HFFc6 (cell line): ENCODE data around the gene RNLS. TPM values are rescaled to one million over a fixed set of nuclear protein-coding genes. Genes with fewer than 3 reads are reported as not detected.

Source experiments
- DNase-seq: peaks from one replicate; pipeline ENCODE4 v3.0.0-alpha.2; 2018
- H3K27ac Mint-ChIP-seq: 2 replicates; pipeline ENCODE4 v1.8.0; 2020; ENCODE audit warnings: mild to moderate bottlenecking, mixed read lengths
- H3K27me3 Mint-ChIP-seq: 2 replicates; pipeline ENCODE4 v1.8.0; 2021; ENCODE audit warnings: mild to moderate bottlenecking, moderate library complexity, mixed read lengths; ENCODE audit not compliant: insufficient read depth
- H3K36me3 Mint-ChIP-seq: 2 replicates; pipeline ENCODE4 v1.8.0; 2021; ENCODE audit warnings: low read depth, mixed read lengths
- H3K4me1 Mint-ChIP-seq: 2 replicates; pipeline ENCODE4 v1.8.0; 2020; ENCODE audit warnings: low read depth, mixed read lengths
- H3K4me3 Mint-ChIP-seq: 2 replicates; pipeline ENCODE4 v1.8.0; 2020; ENCODE audit warnings: mild to moderate bottlenecking, moderate library complexity, mixed read lengths
- H3K9me3 Mint-ChIP-seq: 2 replicates; pipeline ENCODE4 v1.8.0; 2020; ENCODE audit warnings: mild to moderate bottlenecking, mixed read lengths
- total RNA-seq, 6 experiments: library from RNA; stranded (reverse); fragmentation: NEBNext Ultra II Directional; extraction: Animal tissue kit (Norgen Biotek cat#: 25700); gene quantifications; 2 replicates in 1 of 6; 3 replicates in 5 of 6; pipeline ENCODE4 v1.2.3, GENCODE V29; 2021
- TF ChIP-seq, protein P1 (sequence below): fragments of 200-600 bp; sonication (generic); IDR thresholded peaks from 2 replicates; pipeline ENCODE4 v1.5.0; 2021; ENCODE audit warnings: antibody characterized with exemption, mild to moderate bottlenecking

Gene RNLS
- total RNA-seq, 6 experiments from 2014 or later: 1.8 to 3.1 (median 2.4) TPM

DNA sequence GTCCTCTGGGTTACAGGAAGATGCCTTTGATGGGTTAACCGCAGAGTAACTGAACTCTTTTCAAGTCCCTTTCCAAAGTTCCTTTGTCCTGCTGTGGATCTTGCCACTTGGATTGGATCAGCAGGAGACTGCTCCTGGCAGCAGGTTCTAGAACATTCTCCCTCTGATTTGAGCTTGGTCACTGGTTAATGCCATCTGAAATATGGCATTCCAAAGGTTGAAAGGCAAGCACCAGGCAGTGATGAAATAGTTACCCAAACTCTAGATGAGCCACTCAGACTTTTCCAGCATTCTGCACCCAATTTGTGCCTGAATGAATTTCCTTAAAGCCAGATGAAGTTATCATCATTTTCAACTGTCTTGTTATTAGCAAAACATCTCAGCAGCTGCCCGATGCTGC is 343.9 kb downstream of the RNLS start:
- H3K27ac Mint-ChIP-seq: no peak overlapping the region
- peaks cover 13% of the 10 kb centered on the region for H3K4me1 Mint-ChIP-seq
- no peak for DNase-seq
- TF ChIP-seq, protein P1, sequence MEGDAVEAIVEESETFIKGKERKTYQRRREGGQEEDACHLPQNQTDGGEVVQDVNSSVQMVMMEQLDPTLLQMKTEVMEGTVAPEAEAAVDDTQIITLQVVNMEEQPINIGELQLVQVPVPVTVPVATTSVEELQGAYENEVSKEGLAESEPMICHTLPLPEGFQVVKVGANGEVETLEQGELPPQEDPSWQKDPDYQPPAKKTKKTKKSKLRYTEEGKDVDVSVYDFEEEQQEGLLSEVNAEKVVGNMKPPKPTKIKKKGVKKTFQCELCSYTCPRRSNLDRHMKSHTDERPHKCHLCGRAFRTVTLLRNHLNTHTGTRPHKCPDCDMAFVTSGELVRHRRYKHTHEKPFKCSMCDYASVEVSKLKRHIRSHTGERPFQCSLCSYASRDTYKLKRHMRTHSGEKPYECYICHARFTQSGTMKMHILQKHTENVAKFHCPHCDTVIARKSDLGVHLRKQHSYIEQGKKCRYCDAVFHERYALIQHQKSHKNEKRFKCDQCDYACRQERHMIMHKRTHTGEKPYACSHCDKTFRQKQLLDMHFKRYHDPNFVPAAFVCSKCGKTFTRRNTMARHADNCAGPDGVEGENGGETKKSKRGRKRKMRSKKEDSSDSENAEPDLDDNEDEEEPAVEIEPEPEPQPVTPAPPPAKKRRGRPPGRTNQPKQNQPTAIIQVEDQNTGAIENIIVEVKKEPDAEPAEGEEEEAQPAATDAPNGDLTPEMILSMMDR: no peak
- H3K4me3 Mint-ChIP-seq: no peak overlapping the region
- no peaks in the 10 kb centered on the region for H3K36me3 Mint-ChIP-seq
- H3K9me3 Mint-ChIP-seq: no peaks in the 10 kb centered on the region
- peaks cover 2% of the 10 kb centered on the region for H3K27me3 Mint-ChIP-seq

DNA sequence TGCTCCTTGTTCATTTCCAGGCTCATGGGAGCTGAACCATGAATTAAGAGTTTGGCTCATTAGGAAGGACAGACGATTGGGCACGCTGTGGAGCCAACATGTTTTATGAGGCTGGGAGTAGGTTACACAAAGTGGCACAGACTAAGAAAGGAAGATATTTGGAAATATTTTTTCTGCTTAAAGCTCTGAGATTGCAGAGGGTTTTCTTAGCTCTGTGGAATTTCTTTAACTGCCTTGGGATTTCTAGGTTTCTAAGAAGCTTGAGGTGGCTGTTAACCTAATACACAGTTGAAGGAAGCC is 344.6 kb downstream of the RNLS start:
- H3K27me3 Mint-ChIP-seq: peaks cover 2% of the 10 kb centered on the region; the same call in 1 of the 2 replicates
- no peaks in the 10 kb centered on the region for H3K9me3 Mint-ChIP-seq
- no peaks in the 10 kb centered on the region for H3K36me3 Mint-ChIP-seq
- peaks cover 7% of the 10 kb centered on the region for H3K4me1 Mint-ChIP-seq
- H3K4me3 Mint-ChIP-seq: no peak overlapping the region
- no peak for DNase-seq
- H3K27ac Mint-ChIP-seq: no peak overlapping the region
- TF ChIP-seq, protein P1: no peak

DNA sequence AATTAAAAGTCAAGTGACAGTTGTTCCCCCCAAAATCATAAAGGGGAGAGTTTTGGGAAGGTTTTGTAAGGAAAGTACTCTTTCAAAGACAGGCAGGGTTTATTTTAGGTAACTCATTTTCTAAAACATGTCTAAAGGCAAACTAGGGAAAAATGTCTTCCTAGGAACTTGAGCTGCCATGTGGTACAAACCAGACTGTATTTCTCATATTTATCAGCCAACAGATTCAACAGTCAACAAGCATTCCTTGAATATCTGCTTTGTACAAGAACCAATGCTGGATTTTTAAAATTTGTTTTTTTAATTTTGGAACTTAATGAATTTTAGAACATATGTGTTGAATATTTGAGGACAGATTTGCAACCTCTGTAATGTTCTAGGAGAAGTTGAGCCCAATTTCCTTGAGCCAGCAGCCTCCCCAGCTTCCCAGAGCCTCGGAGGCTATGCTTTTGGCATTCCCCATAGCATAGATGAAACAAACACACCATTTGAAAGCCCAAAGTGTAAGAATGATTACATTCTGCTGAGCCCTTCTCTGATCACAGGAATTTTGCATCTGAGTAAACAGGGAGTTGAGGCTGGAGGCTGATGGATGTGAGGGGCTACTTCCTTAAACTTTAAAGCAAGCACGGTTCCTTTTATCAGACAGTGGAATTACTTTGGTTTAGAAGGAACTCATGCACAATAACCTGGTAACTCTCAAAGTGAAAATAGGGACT is 345.1 kb downstream of the RNLS start:
- H3K9me3 Mint-ChIP-seq: no peaks in the 10 kb centered on the region
- H3K36me3 Mint-ChIP-seq: no peaks in the 10 kb centered on the region
- H3K27ac Mint-ChIP-seq: no peak overlapping the region
- DNase-seq: no peak
- peaks cover 2% of the 10 kb centered on the region; the same call in 1 of the 2 replicates for H3K27me3 Mint-ChIP-seq
- H3K4me3 Mint-ChIP-seq: no peak overlapping the region
- TF ChIP-seq, protein P1: no peak
- H3K4me1 Mint-ChIP-seq: peaks cover 2% of the 10 kb centered on the region

DNA sequence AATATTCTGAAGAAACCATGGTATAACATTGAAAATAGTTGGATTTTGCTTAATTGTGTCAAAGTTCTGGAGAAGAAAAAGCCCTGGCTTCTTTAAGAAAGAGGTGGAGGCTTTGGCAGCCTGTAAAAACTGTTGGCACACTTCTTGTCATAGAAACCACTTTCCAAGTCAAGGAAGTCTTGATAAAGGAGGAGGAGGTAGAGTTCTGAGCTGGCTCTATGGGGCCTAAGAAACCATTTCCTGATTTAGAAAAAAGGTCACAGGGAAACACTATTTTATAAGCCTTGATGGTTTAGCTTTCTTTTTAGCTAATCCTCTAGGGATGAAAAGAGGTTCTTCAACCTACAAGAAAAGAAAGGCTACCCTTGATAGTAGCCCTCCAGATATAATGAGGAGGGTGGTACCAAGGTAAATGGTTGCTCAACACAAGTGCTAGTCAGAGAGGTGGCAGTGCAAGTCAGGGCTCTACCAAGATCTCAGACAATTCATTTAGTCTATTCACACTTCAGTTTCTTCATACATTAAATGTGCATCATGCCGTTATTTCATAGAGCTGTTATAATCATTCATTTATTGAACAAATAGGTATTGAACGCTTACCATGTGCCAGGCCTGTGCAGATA is 346.9 kb downstream of the RNLS start:
- H3K36me3 Mint-ChIP-seq: no peaks in the 10 kb centered on the region
- H3K4me3 Mint-ChIP-seq: no peak overlapping the region
- peaks cover 5% of the 10 kb centered on the region; the same call in 1 of the 2 replicates for H3K4me1 Mint-ChIP-seq
- H3K9me3 Mint-ChIP-seq: no peaks in the 10 kb centered on the region
- peaks cover 4% of the 10 kb centered on the region for H3K27me3 Mint-ChIP-seq
- TF ChIP-seq, protein P1: no peak
- H3K27ac Mint-ChIP-seq: no peak overlapping the region
- DNase-seq: no peak

DNA sequence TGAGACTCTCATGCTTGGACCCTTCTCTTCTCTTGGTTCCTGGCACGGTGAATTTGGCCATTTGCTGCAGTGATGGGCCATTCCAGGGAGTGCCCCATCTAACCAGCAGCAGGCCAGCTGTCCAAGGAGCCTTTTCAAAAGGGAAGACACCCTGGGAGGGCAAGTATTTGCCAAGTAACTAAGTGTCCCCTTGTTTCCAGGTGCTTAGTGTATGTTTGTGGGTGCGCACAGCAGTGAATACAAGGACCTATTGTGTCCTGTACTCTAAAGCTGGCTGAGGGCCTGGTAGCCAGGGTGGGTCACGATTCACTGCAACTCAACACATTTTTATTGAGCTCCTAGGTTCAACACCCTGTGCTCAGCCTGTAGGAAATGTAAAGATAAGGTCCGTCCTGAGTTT is 348.8 kb downstream of the RNLS start:
- peaks cover 5% of the 10 kb centered on the region; the same call in 1 of the 2 replicates for H3K4me1 Mint-ChIP-seq
- DNase-seq: no peak
- H3K27me3 Mint-ChIP-seq: peaks cover 4% of the 10 kb centered on the region
- TF ChIP-seq, protein P1: no peak
- H3K4me3 Mint-ChIP-seq: no peak overlapping the region
- no peaks in the 10 kb centered on the region for H3K36me3 Mint-ChIP-seq
- H3K9me3 Mint-ChIP-seq: no peaks in the 10 kb centered on the region
- no peak overlapping the region for H3K27ac Mint-ChIP-seq
